ENCODE results near the gene FKBP2.
"Not testable (repeated sequence)": the region's sequence is repeated elsewhere in the genome, so short reads cannot be mapped to it uniquely, and the experiment has no call there.

Gene FKBP2

GRCh38 chr11:64239662-64240434 lies 1.0 kb upstream of the FKBP2 start:
- TF ChIP-seq POLR2AphosphoS5 (IDR thresholded peaks at IDR 0.05; ENCODE audit: low read depth, low read length) = no peak; the same call in 1 of the 2 replicates
- peak; percentile 94 for TF ChIP-seq POU2F2 (IDR thresholded peaks at IDR 0.05; ENCODE audit: low read depth, low read length)
- TF ChIP-seq SPI1 (IDR thresholded peaks at IDR 0.05; ENCODE audit: low read depth, low read length) = peak; percentile 90
- peak; percentile 61; the same call in 1 of the 2 replicates for TF ChIP-seq TAF1 (IDR thresholded peaks at IDR 0.05; ENCODE audit: low read depth, low read length)
- peak; percentile 27 for TF ChIP-seq PAX5 (IDR thresholded peaks at IDR 0.05; ENCODE audit: insufficient read depth, low read length, severe bottlenecking)
- peak; percentile 56 for TF ChIP-seq POLR2A (IDR thresholded peaks at IDR 0.05; ENCODE audit: low read depth, low read length)
- FAIRE-seq (no peak), DNase-seq (ENCODE audit: insufficient read length, low spot score) (no peak)

- no peak for TF ChIP-seq POU2F2 (IDR thresholded peaks at IDR 0.05; ENCODE audit: low read depth, low read length)
- no peak for TF ChIP-seq PAX5 (IDR thresholded peaks at IDR 0.05; ENCODE audit: insufficient read depth, low read length, severe bottlenecking)
- TF ChIP-seq SPI1 (IDR thresholded peaks at IDR 0.05; ENCODE audit: low read depth, low read length) = no peak
- no peak for TF ChIP-seq POLR2A (IDR thresholded peaks at IDR 0.05; ENCODE audit: low read depth, low read length)
- TF ChIP-seq POLR2AphosphoS5 (IDR thresholded peaks at IDR 0.05; ENCODE audit: low read depth, low read length) = no peak
- TF ChIP-seq TAF1 (IDR thresholded peaks at IDR 0.05; ENCODE audit: low read depth, low read length) = no peak
- FAIRE-seq (no peak), DNase-seq (ENCODE audit: insufficient read length, low spot score) (no peak)
Measured at GRCh38 chr11:64241241-64241490, 271 bp downstream of the FKBP2 start.

GRCh38 chr11:64241491-64242374 lies 838 bp downstream of the FKBP2 start:
- TF ChIP-seq POLR2A (IDR thresholded peaks at IDR 0.05; ENCODE audit: low read depth, low read length) = peak; percentile 51
- no peak for TF ChIP-seq POU2F2 (IDR thresholded peaks at IDR 0.05; ENCODE audit: low read depth, low read length)
- no peak for TF ChIP-seq SPI1 (IDR thresholded peaks at IDR 0.05; ENCODE audit: low read depth, low read length)
- 0 out of 2 replicates have a peak, but pooled peaks have one; percentile 6 for TF ChIP-seq TAF1 (IDR thresholded peaks at IDR 0.05; ENCODE audit: low read depth, low read length)
- peak; percentile 63 for TF ChIP-seq POLR2AphosphoS5 (IDR thresholded peaks at IDR 0.05; ENCODE audit: low read depth, low read length)
- DNase-seq (ENCODE audit: insufficient read length, low spot score) (peak; percentile 88), FAIRE-seq (peak; percentile 66)

- DNase-seq (ENCODE audit: insufficient read length, low spot score) (no peak), FAIRE-seq (no peak)
- TF ChIP-seq POLR2A (IDR thresholded peaks at IDR 0.05; ENCODE audit: low read depth, low read length) (0 out of 2 replicates have a peak, but pooled peaks have one; percentile 54), POLR2AphosphoS5 (IDR thresholded peaks at IDR 0.05; ENCODE audit: low read depth, low read length) (peak; percentile 38; the same call in 1 of the 2 replicates), PAX5 (IDR thresholded peaks at IDR 0.05; ENCODE audit: insufficient read depth, low read length, severe bottlenecking) (no peak)
Measured at GRCh38 chr11:64243236-64243854, 2.5 kb downstream of the FKBP2 start.

- TF ChIP-seq POU2F2 (IDR thresholded peaks at IDR 0.05; ENCODE audit: low read depth, low read length) = no peak
- no peak; the same call in 1 of the 2 replicates for TF ChIP-seq POLR2A (IDR thresholded peaks at IDR 0.05; ENCODE audit: low read depth, low read length)
- TF ChIP-seq PAX5 (IDR thresholded peaks at IDR 0.05; ENCODE audit: insufficient read depth, low read length, severe bottlenecking) = no peak
- DNase-seq (ENCODE audit: insufficient read length, low spot score) (no peak), FAIRE-seq (no peak)
Measured at GRCh38 chr11:64244107-64244506, 3.2 kb downstream of the FKBP2 start.

- no peak for FAIRE-seq
- no peak for DNase-seq (ENCODE audit: insufficient read length, low spot score)
- TF ChIP-seq POLR2AphosphoS5 (IDR thresholded peaks at IDR 0.05; ENCODE audit: low read depth, low read length) (peak; percentile 61; the same call in 1 of the 2 replicates), POU2F2 (IDR thresholded peaks at IDR 0.05; ENCODE audit: low read depth, low read length) (no peak)
Measured at GRCh38 chr11:64244966-64245365, 4.1 kb downstream of the FKBP2 start.

GRCh38 chr11:64245401-64245796 lies 4.5 kb downstream of the FKBP2 start:
- TF ChIP-seq TAF1 (IDR thresholded peaks at IDR 0.05; ENCODE audit: low read depth, low read length) (no peak), PAX5 (IDR thresholded peaks at IDR 0.05; ENCODE audit: insufficient read depth, low read length, severe bottlenecking) (no peak), POLR2AphosphoS5 (IDR thresholded peaks at IDR 0.05; ENCODE audit: low read depth, low read length) (no peak), SPI1 (IDR thresholded peaks at IDR 0.05; ENCODE audit: low read depth, low read length) (no peak; the same call in 1 of the 2 replicates), POU2F2 (IDR thresholded peaks at IDR 0.05; ENCODE audit: low read depth, low read length) (no peak), POLR2A (IDR thresholded peaks at IDR 0.05; ENCODE audit: low read depth, low read length) (no peak)
- FAIRE-seq (no peak), DNase-seq (ENCODE audit: insufficient read length, low spot score) (no peak)

GRCh38 chr11:64245797-64246620 lies 5.1 kb downstream of the FKBP2 start:
- TF ChIP-seq PAX5 (IDR thresholded peaks at IDR 0.05; ENCODE audit: insufficient read depth, low read length, severe bottlenecking) (no peak), POLR2AphosphoS5 (IDR thresholded peaks at IDR 0.05; ENCODE audit: low read depth, low read length) (no peak), TAF1 (IDR thresholded peaks at IDR 0.05; ENCODE audit: low read depth, low read length) (0 out of 2 replicates have a peak, but pooled peaks have one; percentile 17), POLR2A (IDR thresholded peaks at IDR 0.05; ENCODE audit: low read depth, low read length) (0 out of 2 replicates have a peak, but pooled peaks have one; percentile 23)
- FAIRE-seq = peak; percentile 16
- no peak for DNase-seq (ENCODE audit: insufficient read length, low spot score)

- DNase-seq (ENCODE audit: insufficient read length, low spot score); FAIRE-seq: not testable (repeated sequence)
Measured at GRCh38 chr11:64246621-64246870, 5.7 kb downstream of the FKBP2 start.
